ENCODE results near the gene TUSC2. TPM values are rescaled to one million over a fixed set of nuclear protein-coding genes. Genes with fewer than 3 reads are reported as not detected.
A peak's percentile ranks its signal among the peaks of the same experiment; 100 is the strongest.

The TUSC2 gene
- total and polyA plus RNA-seq, 2 of the 8 experiments (the other 6 are each of a cell fraction or from before 2014, with no cell fraction given), result 33.3 to 65.4 TPM

DNA sequence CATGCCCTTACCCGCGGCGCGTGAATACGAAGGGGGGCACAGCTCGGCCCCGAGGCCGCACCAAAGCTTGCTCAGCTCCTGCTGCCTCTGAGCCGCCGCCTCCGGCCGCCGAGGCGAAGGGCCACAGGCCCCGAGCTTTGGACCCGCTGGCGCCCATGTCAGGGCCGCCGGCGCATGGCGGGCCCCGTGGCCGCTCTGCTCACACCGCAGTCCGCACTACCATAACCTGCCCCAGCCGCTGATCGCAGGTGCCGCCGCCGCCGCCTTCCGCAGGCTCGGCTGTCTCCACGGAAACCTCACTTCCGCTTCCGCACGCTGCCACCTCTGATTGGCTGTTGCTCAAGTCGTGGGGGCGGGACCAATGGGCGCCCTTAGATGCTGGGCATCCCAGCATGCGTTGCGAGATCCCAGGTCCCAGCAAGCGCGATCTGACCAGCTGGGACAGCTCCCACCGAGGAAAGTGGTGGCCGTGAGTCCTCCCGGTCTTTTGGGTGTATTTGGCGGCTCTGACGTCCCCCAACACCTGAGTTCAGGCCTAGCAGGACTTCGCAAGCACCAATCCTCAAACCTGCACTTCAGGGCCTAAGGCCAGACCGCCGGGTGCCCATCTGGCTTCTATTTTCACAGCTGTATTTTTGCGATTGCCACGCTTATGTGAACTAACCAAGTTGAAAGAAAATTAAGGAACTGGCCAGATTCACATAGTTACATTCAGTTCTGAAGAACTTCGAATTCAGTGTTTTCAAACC lies at the start of gene TUSC2 (continued):
- no peak for TF ChIP-seq RNF2 (IDR thresholded peaks at IDR 0.05; ENCODE audit: borderline replicate concordance, low read depth, low read length, missing control alignments, poor library complexity, severe bottlenecking)
- TF ChIP-seq CHD1 (IDR thresholded peaks at IDR 0.05; ENCODE audit: low read depth, low read length), result no peak
- TF ChIP-seq PHF8 (conservative IDR thresholded peaks at IDR 0.05; ENCODE audit: low read depth, low read length), result peak; percentile 85
- TF ChIP-seq POLR2AphosphoS5 (IDR thresholded peaks at IDR 0.05; ENCODE audit: low read depth, low read length), result peak; percentile 44; the same call in 1 of the 2 replicates
- TF ChIP-seq NANOG (IDR thresholded peaks at IDR 0.05; ENCODE audit: insufficient read depth, low read depth, low read length, poor library complexity, severe bottlenecking), result peak; percentile 41
- TF ChIP-seq HDAC2 (IDR thresholded peaks at IDR 0.05; ENCODE audit: borderline replicate concordance in 1 of 2, low read depth in 2 of 2, low read length in 2 of 2), result peak in 1 of 2 experiments; percentile 84; a peak in 1 of 4 replicates
- TF ChIP-seq HDAC6 (IDR thresholded peaks at IDR 0.05; ENCODE audit: low read depth, low read length), result no peak
- no peak for TF ChIP-seq JUND (IDR thresholded peaks at IDR 0.05; ENCODE audit: low read length)
- TF ChIP-seq, protein P1, sequence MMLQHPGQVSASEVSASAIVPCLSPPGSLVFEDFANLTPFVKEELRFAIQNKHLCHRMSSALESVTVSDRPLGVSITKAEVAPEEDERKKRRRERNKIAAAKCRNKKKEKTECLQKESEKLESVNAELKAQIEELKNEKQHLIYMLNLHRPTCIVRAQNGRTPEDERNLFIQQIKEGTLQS (IDR thresholded peaks at IDR 0.05; ENCODE audit: insufficient read depth, low read depth, low read length), result no peak
- TF ChIP-seq CBX5 (IDR thresholded peaks at IDR 0.05; ENCODE audit: low read depth, low read length), result no peak
- TF ChIP-seq TCF12 (IDR thresholded peaks at IDR 0.05; ENCODE audit: low read depth, low read length), result 0 out of 2 replicates have a peak, but pooled peaks have one; percentile 39
- TF ChIP-seq KDM4A (IDR thresholded peaks at IDR 0.05; ENCODE audit: low read depth, low read length, severe bottlenecking), result peak; percentile 88
- TF ChIP-seq TAF1 (IDR thresholded peaks at IDR 0.05; ENCODE audit: low read depth, low read length), result peak; percentile 84
- TF ChIP-seq CHD2 (IDR thresholded peaks at IDR 0.05; ENCODE audit: low read length), result peak; percentile 65
- TF ChIP-seq CREB1 (IDR thresholded peaks at IDR 0.05), result peak; percentile 83
- TF ChIP-seq EZH2 (IDR thresholded peaks at IDR 0.05; ENCODE audit: low read depth, low read length, severe bottlenecking), result no peak
- TF ChIP-seq GABPA (IDR thresholded peaks at IDR 0.05; ENCODE audit: borderline replicate concordance, insufficient read depth, low read length), result peak; percentile 91
- TF ChIP-seq SUZ12 (IDR thresholded peaks at IDR 0.05; ENCODE audit: low read length), result no peak
- TF ChIP-seq EGR1 (IDR thresholded peaks at IDR 0.05; ENCODE audit: borderline replicate concordance, low read depth, low read length), result no peak
- no peak for TF ChIP-seq BRCA1 (IDR thresholded peaks at IDR 0.05; ENCODE audit: low read depth, low read length)
- peak; percentile 60 for TF ChIP-seq ASH2L (IDR thresholded peaks at IDR 0.05; ENCODE audit: low read length)
- TF ChIP-seq SP1 (IDR thresholded peaks at IDR 0.05; ENCODE audit: low read depth, low read length), result 0 out of 2 replicates have a peak, but pooled peaks have one; percentile 19
- peak; percentile 67; the same call in 1 of the 2 replicates for TF ChIP-seq KDM5A (IDR thresholded peaks at IDR 0.05; ENCODE audit: low read length)
